AML-193 (cell line): ENCODE data around the gene SNRPA.
"Not testable (repeated sequence)": the region's sequence is repeated elsewhere in the genome, so short reads cannot be mapped to it uniquely, and the experiment has no call there.

Experiments used
- DNase-seq, 2 experiments: peaks; one replicate each; lab custom pipeline; 2025; lab: John Stamatoyannopoulos, UW

The SNRPA gene

DNA sequence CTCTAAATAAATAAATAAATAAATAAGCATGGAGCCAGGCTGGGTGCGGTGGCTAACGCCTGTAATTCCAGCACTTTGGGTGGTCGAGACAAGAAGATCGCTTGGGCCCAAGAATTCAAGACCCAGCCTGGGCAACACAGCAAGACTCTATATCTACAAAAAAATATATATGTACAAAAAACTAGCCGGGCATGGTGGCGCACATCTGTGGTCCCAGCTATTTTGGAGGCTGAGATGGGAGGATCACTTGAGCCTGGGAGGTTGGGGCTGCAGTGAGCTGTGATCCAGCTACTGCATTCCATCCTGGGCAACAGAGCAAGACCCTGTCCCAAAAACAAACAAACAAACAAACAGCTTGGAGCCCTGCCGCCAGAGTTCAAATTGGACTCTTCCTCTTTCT lies 3.5 kb upstream of the SNRPA start:
- DNase-seq = no peak

DNA sequence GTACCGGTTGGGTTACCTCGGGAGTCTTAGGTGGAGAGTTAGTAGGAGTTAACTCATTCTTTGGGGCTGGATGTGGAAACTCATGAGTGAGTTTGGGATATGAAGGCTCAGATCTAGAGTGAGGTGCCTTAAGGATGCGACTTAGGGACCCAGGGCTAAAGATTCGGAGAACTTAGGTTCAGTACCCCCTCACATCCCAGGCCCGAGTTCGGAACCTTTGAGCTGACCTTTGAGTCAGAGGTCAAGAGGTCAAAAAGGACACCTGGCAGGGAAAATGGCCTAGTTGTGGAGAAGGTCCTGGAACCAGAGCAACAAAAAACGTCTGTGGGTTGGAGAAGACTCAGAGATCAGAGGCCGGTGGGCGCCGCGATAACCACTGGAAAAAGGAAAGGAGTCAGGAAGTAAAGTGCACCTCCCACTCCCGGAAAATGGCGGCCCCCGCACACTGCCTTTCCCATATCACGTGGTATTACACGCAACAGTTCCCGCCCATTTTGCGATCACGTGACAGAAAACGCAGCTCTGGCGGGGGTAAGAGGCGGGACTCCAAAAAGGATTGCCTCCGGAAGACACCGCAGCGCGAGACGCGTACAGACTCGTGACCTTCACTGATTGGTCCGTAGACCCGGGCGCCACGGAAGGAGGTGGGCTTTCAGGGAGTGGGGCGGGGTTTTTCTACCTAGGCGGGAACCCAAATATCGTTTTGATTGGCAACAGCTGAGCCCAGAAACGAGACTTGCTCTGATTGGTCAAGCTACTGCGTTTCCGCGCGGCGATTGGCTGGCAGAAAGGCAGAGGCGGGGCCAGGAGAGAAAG lies 737 bp upstream of the SNRPA start, which contains the start of gene ACTMAP:
ACTMAP (minus strand) TSS at position 420 of the 816 bp plus-strand sequence. CDS start 674 bp downstream, outside the sequence.
- peak; percentile 97 to 99 for DNase-seq

DNA sequence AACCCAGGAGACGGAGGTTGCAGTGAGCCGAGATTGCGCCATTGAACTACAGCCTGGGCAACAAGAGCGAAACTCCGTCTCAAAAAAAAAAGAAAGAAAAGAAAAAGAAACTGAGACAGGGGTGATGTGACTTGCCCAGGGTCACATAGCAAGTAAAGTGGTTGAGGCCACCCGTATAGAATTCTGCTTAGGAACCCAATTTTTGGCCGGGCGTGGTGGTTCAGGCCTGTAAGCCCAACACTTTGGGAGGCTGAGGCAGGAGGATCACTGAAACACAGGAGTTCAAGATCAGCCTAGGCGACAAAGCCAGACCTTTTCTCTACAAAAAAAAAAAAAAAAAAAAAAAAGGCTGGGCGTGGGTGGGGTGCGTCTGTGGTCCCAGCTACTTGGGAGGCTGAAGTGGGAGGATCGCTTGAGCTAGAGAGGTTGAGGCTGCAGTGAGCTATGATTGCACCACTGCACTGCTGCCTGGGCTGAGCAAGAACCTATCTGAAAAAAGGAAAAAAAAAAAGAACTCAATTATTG lies 1.3 kb downstream of the SNRPA start:
- no peak for DNase-seq

DNA sequence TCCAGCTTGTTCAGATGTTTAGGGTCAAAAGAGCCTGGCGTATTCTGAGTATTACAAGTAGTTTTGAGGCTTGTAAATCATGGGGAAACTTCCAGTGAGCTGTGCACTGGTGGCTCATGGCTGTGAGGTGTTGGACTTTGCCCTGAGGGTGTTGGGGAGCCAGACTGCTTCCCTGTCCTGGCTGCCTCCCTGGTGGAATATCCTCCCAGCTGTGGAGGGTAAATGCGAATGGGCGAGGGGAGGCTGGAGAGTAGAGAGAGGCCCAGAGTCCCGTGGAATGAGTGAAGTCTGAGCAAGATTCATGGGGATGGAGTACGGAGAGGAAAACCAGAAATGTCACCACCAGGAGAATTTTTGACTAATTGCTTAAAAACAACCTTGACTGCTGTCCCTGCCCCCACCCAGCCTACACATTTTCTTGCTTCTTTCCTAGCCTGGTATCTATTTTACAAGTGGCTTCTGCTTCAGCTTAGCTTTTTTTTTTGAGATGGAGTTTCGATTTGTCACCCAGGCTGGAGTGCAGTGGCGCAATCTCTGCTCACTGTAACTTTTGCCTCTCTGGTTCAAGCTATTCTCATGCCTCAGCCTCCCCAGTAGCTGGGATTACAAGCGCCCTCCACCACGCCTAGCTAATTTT lies 3.7 kb downstream of the SNRPA start:
- peak; percentile 14 to 27 for DNase-seq

DNA sequence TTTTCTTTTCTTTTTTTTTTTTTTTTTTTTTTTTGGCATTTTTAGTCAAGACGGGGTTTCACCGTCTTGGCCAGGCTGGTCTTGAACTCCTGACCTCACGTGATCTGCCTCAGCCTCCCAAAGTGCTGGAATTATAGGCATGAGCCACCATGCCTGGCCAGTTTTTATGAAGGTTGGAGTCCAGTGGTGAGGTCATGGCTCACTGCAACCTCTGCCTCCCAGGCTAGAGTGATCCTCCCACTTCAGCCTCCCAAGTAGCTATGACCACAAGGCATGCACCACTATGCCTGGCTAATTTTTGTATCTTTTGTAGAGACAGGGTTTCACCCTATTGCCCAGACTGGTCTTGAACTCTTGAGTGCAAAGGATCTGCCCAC lies 4.2 kb downstream of the SNRPA start:
- DNase-seq = no peak

DNA sequence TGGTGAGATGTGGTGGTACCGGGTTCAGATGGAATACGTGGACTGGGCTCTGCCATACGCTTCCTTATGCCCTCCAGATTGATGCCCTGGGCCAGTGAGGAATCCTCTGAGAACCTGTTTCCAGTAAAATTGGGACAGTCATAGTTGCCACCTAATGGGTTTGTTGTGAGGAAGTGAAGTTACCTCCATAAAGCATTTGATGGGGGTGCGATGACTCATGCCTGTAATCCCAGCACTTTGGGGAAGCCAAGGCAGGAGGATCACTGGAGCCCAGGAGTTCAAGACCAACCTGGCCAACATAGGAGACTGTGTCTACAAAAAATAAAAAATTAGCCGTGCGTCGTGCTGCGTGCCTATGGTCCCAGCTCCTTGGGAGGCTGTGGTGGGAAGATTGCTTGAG lies 4.8 kb downstream of the SNRPA start:
- no peak for DNase-seq

DNA sequence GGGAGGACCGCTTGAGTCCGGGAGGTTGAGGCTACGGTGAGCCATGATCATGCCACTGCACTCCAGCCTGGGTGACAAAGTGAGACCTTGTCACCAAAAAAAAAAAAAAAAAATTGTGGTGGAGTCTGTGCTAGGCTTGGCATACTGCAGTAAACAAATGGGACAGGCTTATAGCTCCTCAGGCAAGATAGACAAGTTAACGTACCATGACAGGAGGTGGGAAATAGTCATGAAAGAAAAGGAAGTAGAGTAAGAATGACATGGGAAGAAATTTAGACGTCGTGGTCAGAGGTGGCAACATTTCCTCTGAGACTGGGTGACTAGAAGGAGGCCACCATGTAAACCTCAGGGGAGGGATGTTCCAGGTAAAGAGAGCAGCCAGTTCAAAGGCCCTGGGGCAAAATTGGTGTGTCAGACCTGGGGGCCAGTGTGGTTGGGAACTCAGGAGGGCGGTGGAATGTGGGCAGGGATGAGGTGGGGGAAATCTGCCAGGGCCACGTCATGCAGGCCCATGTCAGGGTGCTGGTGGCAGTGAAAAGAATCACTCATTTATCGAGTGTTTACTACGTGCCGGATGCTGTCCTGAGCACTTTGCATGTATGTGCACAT lies 5.6 kb downstream of the SNRPA start:
- no peak for DNase-seq

DNA sequence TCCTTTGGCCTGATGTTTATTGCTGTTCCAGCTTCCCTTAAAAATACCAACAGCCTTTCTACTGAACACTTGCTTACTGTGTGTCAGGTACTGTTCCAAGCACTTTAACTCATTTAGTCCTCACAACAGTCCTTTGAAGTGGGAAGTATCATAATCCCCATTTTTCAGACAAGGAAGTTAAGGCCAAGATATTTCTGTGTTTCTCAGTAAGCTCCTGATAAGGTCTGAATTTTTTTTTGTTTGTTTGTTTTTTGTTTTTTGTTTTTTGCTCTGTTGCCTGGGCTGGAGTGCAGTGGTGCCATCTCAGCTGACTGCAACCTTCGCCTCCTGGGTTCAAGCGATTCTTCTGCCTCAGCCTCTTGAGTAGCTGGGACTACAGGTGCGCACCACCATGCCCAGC lies 7.5 kb downstream of the SNRPA start:
- no peak for DNase-seq

DNA sequence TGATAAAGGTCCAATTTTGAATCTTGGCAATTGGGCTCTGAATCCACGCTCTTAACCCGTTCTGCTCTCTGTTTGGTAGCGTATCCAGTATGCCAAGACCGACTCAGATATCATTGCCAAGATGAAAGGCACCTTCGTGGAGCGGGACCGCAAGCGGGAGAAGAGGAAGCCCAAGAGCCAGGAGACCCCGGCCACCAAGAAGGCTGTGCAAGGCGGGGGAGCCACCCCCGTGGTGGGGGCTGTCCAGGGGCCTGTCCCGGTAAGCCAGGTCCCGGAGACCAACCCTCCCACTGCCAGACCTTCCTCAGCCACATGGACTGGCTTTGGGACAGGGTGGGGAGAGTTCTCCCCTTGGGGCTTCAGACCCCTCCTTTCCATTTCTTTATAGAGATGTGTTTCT lies 8.3 kb downstream of the SNRPA start:
- no peak for DNase-seq

DNA sequence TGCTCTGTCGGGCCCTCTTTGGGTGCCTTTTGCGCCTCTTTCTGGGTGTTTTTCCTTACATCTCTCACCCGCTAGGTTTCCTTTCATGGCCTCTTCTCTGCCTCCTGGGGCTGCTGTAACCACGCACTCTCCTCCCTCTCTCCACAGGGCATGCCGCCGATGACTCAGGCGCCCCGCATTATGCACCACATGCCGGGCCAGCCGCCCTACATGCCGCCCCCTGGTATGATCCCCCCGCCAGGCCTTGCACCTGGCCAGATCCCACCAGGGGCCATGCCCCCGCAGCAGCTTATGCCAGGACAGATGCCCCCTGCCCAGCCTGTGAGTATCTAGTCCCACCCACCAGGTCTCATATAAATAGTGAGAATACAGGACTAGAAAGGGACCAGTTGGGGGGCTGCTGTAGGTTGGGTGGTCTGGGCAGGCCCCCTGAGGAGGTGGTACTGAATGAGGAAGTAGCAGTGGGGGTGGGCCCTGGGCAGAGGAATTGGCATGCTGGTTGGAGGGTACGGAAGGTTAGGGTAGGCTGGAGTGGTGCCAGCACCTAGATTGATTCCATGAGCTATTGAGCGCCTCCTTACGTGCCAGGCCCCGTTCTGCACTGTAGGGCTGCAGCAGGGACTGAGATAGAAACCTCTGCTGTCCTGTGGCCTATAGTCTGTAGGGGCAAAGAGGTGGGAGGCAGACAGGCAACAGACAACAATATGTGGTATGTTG lies 11.9 kb downstream of the SNRPA start:
- no peak for DNase-seq

DNA sequence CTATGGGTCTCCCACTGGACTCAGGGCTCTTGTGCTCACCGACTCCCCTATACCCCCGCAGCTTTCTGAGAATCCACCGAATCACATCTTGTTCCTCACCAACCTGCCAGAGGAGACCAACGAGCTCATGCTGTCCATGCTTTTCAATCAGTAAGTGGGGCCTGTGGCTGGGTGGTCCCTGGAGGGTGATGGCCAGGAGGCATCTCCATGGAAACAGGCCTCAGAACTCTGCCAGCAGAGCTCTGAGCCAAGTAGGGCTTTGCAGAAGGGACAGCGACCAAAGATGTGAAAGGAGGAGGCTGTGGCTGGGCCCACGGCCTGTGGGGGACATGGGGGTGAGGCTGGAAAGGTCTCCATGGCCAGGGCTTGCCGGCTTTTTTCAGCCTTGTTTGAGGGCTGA lies 12.5 kb downstream of the SNRPA start:
- DNase-seq = no peak

DNA sequence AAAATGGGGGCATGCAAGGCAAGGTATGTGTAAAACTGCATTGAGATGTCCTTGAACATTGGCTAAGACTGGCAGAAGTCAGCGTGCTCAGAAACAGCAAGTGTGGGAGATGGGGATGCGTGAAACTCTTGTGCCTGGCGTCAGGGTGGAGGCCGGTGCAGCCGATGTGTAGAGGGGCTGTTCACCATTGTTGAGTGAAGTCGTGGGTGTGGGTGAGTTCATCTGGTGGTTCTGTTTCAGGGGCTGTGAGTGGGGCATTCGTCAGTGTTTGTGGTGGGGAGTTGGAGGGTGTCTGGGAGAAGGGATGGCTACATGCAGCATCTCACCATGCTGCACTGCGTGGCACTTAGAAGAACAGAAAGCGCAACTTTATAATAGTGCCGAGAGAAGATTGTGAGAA lies 13.0 kb downstream of the SNRPA start:
- DNase-seq = no peak

DNA sequence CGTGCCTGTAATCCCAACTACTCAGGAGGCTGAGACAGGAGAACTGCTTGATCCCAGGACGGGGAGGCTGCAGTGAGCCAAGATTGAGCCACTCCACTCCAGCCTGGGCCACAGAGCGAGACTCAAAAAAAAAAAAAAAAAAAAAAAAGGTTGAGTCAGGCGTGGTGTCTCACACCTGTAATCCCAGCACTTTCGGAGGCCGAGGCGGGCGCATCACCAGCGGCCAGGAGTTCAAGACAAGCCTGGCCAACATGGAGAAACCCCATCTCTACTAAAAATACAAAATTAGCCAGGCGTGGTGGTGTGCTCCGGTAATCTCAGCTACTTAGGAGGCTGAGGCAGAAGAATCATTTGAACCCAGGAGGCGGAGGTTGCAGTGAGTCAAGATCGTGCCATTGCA lies 15.4 kb downstream of the SNRPA start:
- DNase-seq = not testable (repeated sequence)

DNA sequence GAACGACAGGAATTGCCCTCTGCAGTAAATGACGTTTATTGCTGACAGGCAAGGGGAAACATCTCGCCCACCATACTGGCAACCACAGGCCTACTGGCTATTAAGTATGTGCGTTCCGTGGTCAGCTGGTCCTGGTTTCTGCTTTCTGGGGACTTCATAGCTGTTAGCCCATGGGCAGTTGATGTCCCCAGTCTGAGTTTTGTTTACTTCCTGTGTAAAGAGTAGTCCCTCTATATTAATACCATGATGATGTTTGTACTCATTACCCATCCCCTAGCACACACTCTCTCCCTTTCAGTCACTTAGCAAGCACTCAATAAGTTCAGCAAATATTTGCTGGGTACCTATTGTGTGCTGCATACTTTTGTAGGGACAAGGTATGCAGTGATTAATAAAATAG lies 17.9 kb downstream of the SNRPA start:
- no peak for DNase-seq

DNA sequence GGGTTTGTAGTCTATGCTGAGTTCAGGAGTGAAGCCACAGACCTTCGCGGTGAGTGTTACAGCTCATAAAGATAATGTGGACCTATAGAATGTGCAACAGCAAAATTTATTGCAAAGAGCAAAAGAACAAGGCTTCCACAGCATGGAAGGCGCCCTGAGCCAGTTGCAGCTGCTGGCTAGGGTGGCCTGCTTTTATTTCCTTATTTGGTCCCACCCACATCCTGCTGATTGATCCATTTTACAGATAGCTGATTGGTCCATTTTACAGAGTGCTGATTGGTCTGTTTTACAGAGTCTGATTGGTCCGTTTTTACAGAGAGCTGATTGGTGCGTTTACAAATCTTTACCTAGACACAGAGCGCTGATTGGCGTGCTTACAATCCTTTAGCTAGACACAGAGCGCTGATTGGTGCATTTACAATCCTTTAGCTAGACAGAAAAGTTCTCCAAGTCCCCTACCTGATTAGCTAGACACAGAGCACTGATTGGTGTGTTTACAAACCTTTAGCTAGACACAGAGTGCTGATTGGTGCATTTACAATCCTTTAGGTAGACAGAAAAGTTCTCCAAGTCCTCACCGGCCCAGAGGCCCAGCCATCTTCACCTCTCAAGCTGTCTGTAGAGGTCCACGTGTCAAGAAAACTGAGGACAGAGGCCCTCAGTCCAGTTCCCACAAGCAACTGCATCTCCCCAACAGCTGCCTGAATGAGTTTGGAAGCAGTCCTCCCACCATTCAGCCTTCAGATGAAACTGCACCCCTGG lies 20.3 kb downstream of the SNRPA start:
- not testable (repeated sequence) for DNase-seq

DNA sequence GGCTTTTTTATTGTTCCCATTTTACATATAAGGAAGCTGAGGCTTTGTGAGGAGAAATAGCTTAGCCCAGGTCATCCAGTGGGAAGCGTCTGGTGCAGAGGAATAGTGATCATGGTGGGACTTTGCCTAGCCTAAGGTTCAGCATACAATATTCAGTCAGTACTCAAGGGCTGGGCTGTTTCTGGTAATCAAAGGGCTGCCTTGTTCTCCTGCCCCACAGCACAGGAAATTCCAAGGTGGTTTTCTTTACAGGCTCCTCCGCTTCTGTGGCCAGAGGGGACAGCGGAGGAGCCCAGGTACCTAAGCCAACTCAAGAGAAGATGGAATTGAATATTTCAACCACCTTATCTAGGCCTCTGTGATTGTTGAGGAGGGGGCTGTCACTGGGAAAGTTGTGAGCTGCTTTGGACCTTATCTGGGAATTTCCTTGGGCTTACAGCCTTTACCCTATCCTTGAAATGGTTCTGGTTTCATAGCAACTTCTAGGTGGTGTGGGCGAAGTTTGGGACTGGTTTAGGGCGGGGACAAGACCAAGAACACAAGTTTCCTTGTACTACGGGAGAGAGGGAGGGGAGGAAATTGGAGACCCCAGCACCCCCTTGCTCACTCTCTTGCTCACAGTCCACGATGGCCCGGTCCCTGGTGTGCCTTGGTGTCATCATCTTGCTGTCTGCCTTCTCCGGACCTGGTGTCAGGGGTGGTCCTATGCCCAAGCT lies 24.1 kb downstream of the SNRPA start, which contains the start of gene MIA:
MIA (plus strand) TSS at position 606 of the 716 bp plus-strand sequence; CDS start at position 628, 22 bp downstream.
- DNase-seq = no peak

DNA sequence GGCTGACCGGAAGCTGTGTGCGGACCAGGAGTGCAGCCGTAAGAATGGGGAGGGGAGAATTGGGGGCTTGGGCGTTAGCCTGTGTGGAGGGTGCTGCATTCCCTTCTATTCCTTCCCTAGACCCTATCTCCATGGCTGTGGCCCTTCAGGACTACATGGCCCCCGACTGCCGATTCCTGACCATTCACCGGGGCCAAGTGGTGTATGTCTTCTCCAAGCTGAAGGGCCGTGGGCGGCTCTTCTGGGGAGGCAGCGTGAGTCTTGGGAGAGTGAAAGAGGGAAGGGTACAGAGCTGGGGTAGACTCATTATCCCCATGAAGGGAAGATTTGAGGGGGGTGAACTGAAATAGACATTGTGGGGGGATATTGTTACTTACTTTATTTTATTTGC lies 24.6 kb downstream of the SNRPA start:
- no peak for DNase-seq

DNA sequence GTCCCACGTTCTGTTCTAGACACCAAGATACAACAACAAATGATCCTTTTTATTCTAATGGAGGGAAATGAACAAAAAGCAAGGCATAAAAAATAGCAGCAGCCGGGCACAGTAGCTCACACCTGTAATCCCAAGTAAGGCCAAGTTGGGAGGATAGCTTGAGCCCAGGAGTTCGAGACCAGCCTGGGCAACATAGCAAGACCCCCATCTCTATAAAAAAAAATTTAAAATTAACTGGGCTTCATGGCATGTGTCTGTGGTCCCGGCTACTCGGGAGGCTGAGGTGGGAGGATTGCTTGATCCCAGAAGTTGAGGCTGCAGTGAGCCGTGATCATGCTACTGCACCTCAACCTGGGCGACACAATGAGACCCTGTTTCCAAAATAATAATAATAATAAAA lies 25.4 kb downstream of the SNRPA start:
- no peak for DNase-seq

DNA sequence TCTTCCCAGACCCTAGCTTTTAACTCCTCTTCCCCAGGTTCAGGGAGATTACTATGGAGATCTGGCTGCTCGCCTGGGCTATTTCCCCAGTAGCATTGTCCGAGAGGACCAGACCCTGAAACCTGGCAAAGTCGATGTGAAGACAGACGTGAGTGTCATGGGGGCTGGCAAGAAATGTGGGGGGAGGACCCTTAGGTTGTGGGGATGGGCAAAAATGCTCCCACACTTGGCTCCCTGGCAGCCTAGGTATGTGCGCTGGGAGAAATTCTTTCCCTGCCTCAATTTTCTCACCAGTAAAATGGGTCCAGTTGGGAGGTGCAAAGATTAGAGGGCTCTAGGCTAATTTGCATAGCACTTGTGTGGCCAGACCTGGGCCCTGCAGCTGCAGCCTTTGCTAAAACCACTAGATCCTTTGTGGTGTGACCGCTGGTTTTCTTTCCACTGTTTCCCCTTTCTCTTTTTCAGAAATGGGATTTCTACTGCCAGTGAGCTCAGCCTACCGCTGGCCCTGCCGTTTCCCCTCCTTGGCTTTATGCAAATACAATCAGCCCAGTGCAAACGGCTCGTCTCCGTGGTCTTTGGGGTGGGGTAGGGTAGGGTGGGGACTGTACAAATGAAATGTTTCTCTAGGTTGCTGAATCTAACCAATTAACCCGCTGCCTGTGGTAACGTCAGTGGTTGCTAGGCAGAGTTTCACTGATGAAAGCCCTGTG lies 26.1 kb downstream of the SNRPA start:
- peak; percentile 95 to 97 for DNase-seq

DNA sequence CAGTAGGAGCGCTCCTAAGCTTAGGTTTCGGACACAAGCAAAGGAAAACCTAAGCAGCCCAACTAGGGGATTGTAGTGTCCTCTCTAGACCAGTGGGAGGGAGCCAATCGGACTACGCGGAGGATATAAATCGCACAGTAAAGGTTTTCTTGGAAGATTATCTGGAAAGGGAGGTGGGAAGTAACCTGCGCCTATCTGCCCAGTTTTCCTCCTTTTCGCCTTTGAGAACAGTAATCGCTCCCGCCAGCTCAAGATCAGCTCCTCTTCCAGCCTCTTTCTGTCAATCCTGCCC lies 26.6 kb downstream of the SNRPA start:
- DNase-seq = no peak
